T-helper 1 cell treated with Interleukin-12 subunit alpha and Interleukin-12 subunit beta and Interleukin-4 antibody, amounts not matched to agents 30 ng/mL and 1 ng/mL, for 36 hours (primary cell): ENCODE results near the gene BATF3. TPM values are rescaled to one million over a fixed set of nuclear protein-coding genes. Genes with fewer than 3 reads are reported as not detected.

ENCODE experiments used
- intact Hi-C: fragments of 100-400 bp; cut with micrococcal nuclease; formaldehyde crosslinking; loops from one replicate; pipeline ENCODE4 v1.15.1; 2024
- total RNA-seq: library from RNA; stranded (reverse); gene quantifications from 2 replicates; pipeline ENCODE4 v1.2.3, GENCODE V29; 2022

The BATF3 gene
- total RNA-seq, 1 donor from 2014 or later = 65.8 TPM

GRCh38 chr1:212686069-212686468 is 13.6 kb downstream of the BATF3 start:
- intact Hi-C loops = no loop called here

GRCh38 chr1:212685429-212685828 is 14.2 kb downstream of the BATF3 start:
- intact Hi-C loops = no loop called here

GRCh38 chr1:212684521-212685090 is 15.0 kb downstream of the BATF3 start:
- intact Hi-C loops = no loop called here

- intact Hi-C loops = no loop called here
These were observed 15.6 kb downstream of the BATF3 start for GRCh38 chr1:212684076-212684475.

GRCh38 chr1:212683357-212683722 is 16.3 kb downstream of the BATF3 start:
- intact Hi-C loops = no loop called here

- intact Hi-C loops = loop anchor here (1.0 kb wide), 1 partner anchor 17 kb away; no protein-coding TSS in a partner anchor
These were observed 18.8 kb downstream of the BATF3 start for GRCh38 chr1:212680680-212681389.

- intact Hi-C loops = loop anchor here (1.0 kb wide), 1 partner anchor 7 kb away; no protein-coding TSS in a partner anchor
These were observed 20.9 kb downstream of the BATF3 start for GRCh38 chr1:212678456-212679410.

GRCh38 chr1:212677573-212677972 is 22.1 kb downstream of the BATF3 start:
- intact Hi-C loops = no loop called here

- intact Hi-C loops = no loop called here
These were observed 22.5 kb downstream of the BATF3 start for GRCh38 chr1:212677136-212677535.

GRCh38 chr1:212675675-212676074 is 24.0 kb downstream of the BATF3 start:
- intact Hi-C loops = no loop called here

- intact Hi-C loops = no loop called here
These were observed 24.8 kb downstream of the BATF3 start for GRCh38 chr1:212674872-212675271.

- intact Hi-C loops = loop anchor here (1.0 kb wide), 1 partner anchor 8 kb away; no protein-coding TSS in a partner anchor
These were observed 28.2 kb downstream of the BATF3 start for GRCh38 chr1:212671342-212672031.

GRCh38 chr1:212670882-212671281 is 28.8 kb downstream of the BATF3 start:
- intact Hi-C loops = loop anchor here (1.0 kb wide), 1 partner anchor 8 kb away; no protein-coding TSS in a partner anchor

- intact Hi-C loops = no loop called here
These were observed 29.3 kb downstream of the BATF3 start for GRCh38 chr1:212670301-212670700.

GRCh38 chr1:212669600-212669999 is 30.0 kb downstream of the BATF3 start:
- intact Hi-C loops = no loop called here

- intact Hi-C loops = no loop called here
These were observed 30.5 kb downstream of the BATF3 start for GRCh38 chr1:212669102-212669501.

- intact Hi-C loops = no loop called here
These were observed 31.2 kb downstream of the BATF3 start for GRCh38 chr1:212668477-212668876.

GRCh38 chr1:212667223-212668139 is 32.2 kb downstream of the BATF3 start:
- intact Hi-C loops = no loop called here

GRCh38 chr1:212666116-212666775 is 33.4 kb downstream of the BATF3 start:
- intact Hi-C loops = no loop called here
